GM12864 (cell line): ENCODE results near the gene RAB40C.

Source experiments
- DNase-seq: peaks from one replicate; pipeline ENCODE4 v3.0.0-alpha.2; 2011; ENCODE audit warnings: low read depth
- H3K4me3 ChIP-seq: 2 replicates; pipeline ENCODE4 v1.5.1; 2011; ENCODE audit warnings: mild to moderate bottlenecking, low read depth, low read length, control low read depth
- TF ChIP-seq, protein P1 (sequence below): IDR thresholded peaks from 2 replicates; pipeline ENCODE4 v1.5.1; 2011; ENCODE audit warnings: low read depth, mild to moderate bottlenecking, moderate library complexity, low read length, control low read depth, inconsistent platforms; ENCODE audit errors: missing control alignments

The RAB40C gene

DNA sequence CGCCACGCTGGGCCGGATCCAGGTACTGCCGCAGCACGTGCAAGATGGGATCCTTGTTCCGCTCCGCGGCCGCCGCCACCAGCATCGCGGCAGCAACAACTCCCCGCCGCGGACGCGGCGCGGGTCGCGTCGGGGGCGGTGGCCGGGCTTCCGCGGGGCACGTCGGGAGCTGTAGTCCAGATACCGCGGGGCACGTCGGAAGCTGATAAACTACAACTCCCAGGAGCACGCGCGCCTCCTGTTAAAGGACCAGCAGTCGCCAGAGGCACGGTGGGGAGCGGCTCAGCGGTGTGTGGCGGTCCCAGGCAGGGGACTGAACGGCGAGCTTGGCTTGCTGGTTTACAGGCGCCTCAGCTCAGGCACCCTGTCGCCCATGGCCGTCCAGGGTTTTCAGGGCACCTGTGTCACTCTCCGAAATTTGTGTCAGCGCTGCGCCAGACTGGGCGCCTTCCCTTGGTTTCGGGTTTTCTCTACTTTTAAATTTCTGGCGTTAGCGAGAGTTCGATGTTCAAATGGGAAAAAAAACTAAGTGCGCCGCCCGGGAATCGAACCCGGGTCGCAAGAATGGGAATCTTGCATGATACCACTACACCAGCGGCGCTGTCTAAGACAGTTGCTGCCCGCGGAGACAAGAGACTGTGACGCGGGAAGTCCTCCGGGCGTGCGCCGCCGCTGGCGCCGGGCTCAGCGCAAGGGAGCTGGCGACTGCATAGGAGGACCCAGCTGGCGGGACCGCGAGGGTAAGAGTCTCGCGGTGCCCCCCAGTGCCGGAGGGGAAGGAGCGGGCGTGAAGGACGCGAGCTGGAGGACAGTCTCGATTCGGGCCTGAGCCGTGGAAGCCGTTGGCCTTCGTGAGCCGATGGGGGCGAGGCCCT is 46.6 kb downstream of the RAB40C start, which contains the start of gene METTL26:
Gene METTL26, minus strand, starts transcription at position 100 of the 875 bp plus-strand sequence. Its CDS starts 15 bp downstream, at position 85.
- TF ChIP-seq, protein P1, sequence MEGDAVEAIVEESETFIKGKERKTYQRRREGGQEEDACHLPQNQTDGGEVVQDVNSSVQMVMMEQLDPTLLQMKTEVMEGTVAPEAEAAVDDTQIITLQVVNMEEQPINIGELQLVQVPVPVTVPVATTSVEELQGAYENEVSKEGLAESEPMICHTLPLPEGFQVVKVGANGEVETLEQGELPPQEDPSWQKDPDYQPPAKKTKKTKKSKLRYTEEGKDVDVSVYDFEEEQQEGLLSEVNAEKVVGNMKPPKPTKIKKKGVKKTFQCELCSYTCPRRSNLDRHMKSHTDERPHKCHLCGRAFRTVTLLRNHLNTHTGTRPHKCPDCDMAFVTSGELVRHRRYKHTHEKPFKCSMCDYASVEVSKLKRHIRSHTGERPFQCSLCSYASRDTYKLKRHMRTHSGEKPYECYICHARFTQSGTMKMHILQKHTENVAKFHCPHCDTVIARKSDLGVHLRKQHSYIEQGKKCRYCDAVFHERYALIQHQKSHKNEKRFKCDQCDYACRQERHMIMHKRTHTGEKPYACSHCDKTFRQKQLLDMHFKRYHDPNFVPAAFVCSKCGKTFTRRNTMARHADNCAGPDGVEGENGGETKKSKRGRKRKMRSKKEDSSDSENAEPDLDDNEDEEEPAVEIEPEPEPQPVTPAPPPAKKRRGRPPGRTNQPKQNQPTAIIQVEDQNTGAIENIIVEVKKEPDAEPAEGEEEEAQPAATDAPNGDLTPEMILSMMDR: no peak
- peak within 1 kb of the TSS; percentile 92 for H3K4me3 ChIP-seq
- peak; percentile 87 for DNase-seq

GRCh38 chr16:637081-638018 is 47.5 kb downstream of the RAB40C start:
- TF ChIP-seq, protein P1: no peak
- H3K4me3 ChIP-seq: peak overlapping the region; percentile 92
- no peak for DNase-seq

DNA sequence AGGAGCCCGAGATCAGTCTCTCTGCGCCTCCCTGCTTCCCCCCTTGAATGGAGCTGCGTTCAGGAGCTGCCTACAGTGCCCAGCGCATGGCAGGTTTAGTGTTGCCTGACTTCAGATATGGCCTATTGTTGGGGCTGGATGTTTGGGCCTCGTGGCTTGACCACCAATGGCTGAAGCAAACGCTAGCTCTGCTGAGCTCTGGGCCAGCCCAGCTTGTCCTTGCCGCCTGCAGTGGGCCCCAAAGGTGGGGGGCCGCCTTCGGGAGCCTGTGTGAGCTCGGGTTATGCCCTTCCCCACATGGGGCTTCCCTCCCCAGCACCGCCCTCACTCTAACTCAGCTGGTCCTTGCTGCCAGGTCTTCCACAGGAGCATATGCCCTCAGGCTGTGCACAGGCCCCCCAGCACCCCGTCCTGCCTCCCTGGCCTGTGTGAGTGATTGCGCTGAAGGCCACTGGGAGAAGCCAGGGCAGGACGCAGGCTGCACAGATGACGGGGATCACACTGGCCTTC is 48.2 kb downstream of the RAB40C start:
- DNase-seq: no peak
- H3K4me3 ChIP-seq: no peak overlapping the region
- TF ChIP-seq, protein P1: no peak

DNA sequence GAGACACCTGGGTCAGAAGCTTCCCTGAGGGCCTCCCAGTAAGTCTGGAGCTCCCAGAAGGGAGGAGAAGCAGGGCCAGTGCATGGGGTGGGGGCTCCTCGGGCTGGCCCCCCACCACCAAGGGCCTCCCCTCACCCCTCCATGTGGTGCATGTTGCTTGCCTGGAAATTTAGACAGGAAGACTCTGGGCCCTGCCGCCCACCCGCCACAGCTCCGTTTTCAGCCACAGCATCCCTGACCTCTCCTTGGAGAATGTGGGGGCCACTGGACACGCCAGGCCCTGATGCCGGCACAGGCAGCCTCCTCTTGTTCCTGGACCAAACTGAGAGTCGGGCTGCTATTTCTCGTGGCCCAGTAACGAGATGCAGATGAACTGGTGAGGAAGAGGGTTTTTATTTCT is 49.0 kb downstream of the RAB40C start:
- H3K4me3 ChIP-seq: no peak overlapping the region
- TF ChIP-seq, protein P1: no peak
- DNase-seq: no peak

GRCh38 chr16:640614-641013 is 50.7 kb downstream of the RAB40C start:
- peak overlapping the region; percentile 79; the same call in 1 of the 2 replicates for H3K4me3 ChIP-seq
- TF ChIP-seq, protein P1: no peak
- DNase-seq: no peak

DNA sequence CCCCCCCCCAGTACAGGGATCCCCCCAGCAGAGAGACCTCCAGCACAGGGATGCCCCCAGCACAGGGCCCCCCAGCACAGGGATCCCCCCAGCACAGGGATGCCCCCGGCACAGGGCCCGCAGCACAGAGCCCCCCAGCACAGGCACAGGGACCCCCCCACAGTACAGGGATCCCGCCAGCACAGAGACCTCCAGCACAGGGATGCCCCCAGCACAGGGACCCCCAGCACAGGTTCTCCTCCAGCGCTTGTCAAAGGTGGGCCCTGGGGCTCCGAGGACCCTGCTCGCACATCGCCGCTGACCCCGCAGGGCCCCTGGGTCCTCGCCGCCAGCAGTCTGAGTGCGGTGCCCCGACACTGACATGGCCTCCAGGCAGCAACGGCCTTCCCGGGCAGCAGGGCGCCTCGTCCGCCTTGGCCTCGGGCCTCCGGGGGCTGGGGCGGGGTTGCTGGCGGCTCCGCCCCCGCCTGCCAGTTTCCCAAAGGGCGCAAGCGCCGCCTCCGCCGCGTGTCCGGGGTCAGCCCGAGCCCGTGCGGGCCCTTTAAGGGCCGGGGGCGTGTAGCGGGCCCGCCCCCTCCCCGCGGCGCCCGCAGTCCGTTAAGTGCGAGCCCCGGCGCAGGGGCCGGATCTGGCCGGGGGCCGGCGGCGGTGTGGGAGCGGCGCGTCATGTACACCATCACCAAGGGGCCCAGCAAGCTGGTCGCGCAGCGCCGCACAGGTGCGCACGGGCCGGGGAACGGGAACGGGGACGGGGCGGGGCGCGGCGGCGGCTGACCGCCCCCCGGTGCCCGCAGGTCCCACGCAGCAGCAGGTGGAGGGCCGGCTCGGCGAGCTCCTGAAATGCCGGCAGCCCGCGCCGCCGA is 51.7 kb downstream of the RAB40C start, which contains the start of gene MCRIP2:
Gene MCRIP2, plus strand, starts transcription at position 503 of the 863 bp plus-strand sequence. Its CDS starts 164 bp downstream, at position 667.
- peak within 1 kb of the TSS; percentile 79 for H3K4me3 ChIP-seq
- TF ChIP-seq, protein P1: no peak
- peak; percentile 39 for DNase-seq
